Breast epithelium (tissue), 3 donors: Measurements from ENCODE around the gene LMCD1.

Experiments
- CTCF ChIP-seq, 3 donors: fragments of 450-650 bp; IDR thresholded peaks; one replicate each; pipeline ENCODE4 v1.5.1; 2016 to 2017; ENCODE audit warnings: antibody characterized with exemption in 3 of 3, mild to moderate bottlenecking in 3 of 3, moderate library complexity in 3 of 3
- POLR2A ChIP-seq: fragments of 450-650 bp; IDR thresholded peaks from one replicate; pipeline ENCODE4 v1.6.1; 2016; ENCODE audit warnings: antibody characterized with exemption, mild to moderate bottlenecking, moderate library complexity
- POLR2AphosphoS5 ChIP-seq, 3 donors: sonication (generic); formaldehyde crosslinking; IDR thresholded peaks; one replicate each; pipeline ENCODE4 v1.6.1; 2017; ENCODE audit warnings: antibody characterized with exemption in 3 of 3

GRCh38 chr3:8519156-8519555, 17.5 kb downstream of the LMCD1 start:
- TF ChIP-seq CTCF (IDR thresholded peaks at IDR 0.05), result no peak
- no peak for TF ChIP-seq POLR2AphosphoS5 (IDR thresholded peaks at IDR 0.05)
- TF ChIP-seq POLR2A, result no peak
